HEK293 (cell line): ENCODE results near the gene S100B.
A peak's percentile ranks its signal among the peaks of the same experiment; 100 is the strongest.

Experiments
- CTCF ChIA-PET: fragments of 350-600 bp; formaldehyde crosslinking; extraction: SDS; loops from one replicate; lab custom pipeline; 2021; ENCODE audit warnings: antibody characterized with exemption; lab: Yijun Ruan, JAX
- POLR2A ChIA-PET: fragments of 300-600 bp; formaldehyde crosslinking; extraction: SDS; loops from one replicate; lab custom pipeline; 2020; ENCODE audit warnings: antibody characterized with exemption, inconsistent platforms; lab: Yijun Ruan, JAX
- H3K27ac ChIP-seq: fragments of 200-500 bp; sonication (Bioruptor generic); 2 replicates; pipeline ENCODE4 v1.5.1; 2014; ENCODE audit warnings: low read depth, low read length, control low read depth, inconsistent platforms; ENCODE audit errors: extremely low read depth
- H3K36me3 ChIP-seq, 2 experiments: fragments of 200-500 bp in 1 of 2; sonication (Bioruptor generic) in 1 of 2; 1 replicate in 1 of 2; 2 replicates in 1 of 2; pipeline ENCODE4 v1.5.1; 2014 to 2017; ENCODE audit warnings: inconsistent platforms in 2 of 2, low read length in 2 of 2; ENCODE audit not compliant: control insufficient read depth in 2 of 2, insufficient read depth in 1 of 2
- H3K4me1 ChIP-seq: fragments of 200-500 bp; sonication (Bioruptor generic); 2 replicates; pipeline ENCODE4 v1.5.1; 2014; ENCODE audit warnings: mild to moderate bottlenecking, low read length, inconsistent platforms; ENCODE audit not compliant: control insufficient read depth, insufficient read depth
- H3K4me3 ChIP-seq: 2 replicates; pipeline ENCODE4 v1.5.1; 2011; ENCODE audit warnings: low read depth, mild to moderate bottlenecking, control low read depth, low read length, moderate library complexity
- H3K9me3 ChIP-seq: fragments of 200-500 bp; sonication (Bioruptor generic); 2 replicates; pipeline ENCODE4 v1.5.1; 2014; ENCODE audit warnings: low read depth, low read length, inconsistent platforms; ENCODE audit not compliant: control insufficient read depth, insufficient read depth
- GLIS1 ChIP-seq: fragments of 450-650 bp; formaldehyde crosslinking; IDR thresholded peaks from 2 replicates; pipeline ENCODE4 v1.5.1; 2016; ENCODE audit warnings: missing biosample characterization, missing genetic modification characterization
- KLF1 ChIP-seq: fragments of 450-650 bp; formaldehyde crosslinking; IDR thresholded peaks from 2 replicates; pipeline ENCODE4 v1.5.1; 2016; ENCODE audit warnings: missing biosample characterization, missing genetic modification characterization
- MYNN ChIP-seq: fragments of 450-650 bp; formaldehyde crosslinking; IDR thresholded peaks from 2 replicates; pipeline ENCODE4 v1.5.1; 2016; ENCODE audit warnings: missing biosample characterization, missing genetic modification characterization, borderline replicate concordance
- ZBTB20 ChIP-seq: fragments of 450-650 bp; formaldehyde crosslinking; IDR thresholded peaks from 2 replicates; pipeline ENCODE4 v1.5.1; 2016; ENCODE audit warnings: missing biosample characterization, missing genetic modification characterization
- ZBTB21 ChIP-seq: fragments of 450-650 bp; formaldehyde crosslinking; IDR thresholded peaks from 2 replicates; pipeline ENCODE4 v1.5.1; 2017; ENCODE audit warnings: missing biosample characterization, missing genetic modification characterization
- ZIC2 ChIP-seq: fragments of 450-650 bp; formaldehyde crosslinking; IDR thresholded peaks from 2 replicates; pipeline ENCODE4 v1.5.1; 2016; ENCODE audit warnings: missing biosample characterization, missing genetic modification characterization
- ZNF112 ChIP-seq: fragments of 450-650 bp; formaldehyde crosslinking; IDR thresholded peaks from 2 replicates; pipeline ENCODE4 v1.5.0; 2017; ENCODE audit warnings: missing biosample characterization, missing genetic modification characterization
- ZNF140 ChIP-seq: fragments of 450-650 bp; formaldehyde crosslinking; IDR thresholded peaks from 2 replicates; pipeline ENCODE4 v1.5.1; 2016; ENCODE audit warnings: missing biosample characterization, missing genetic modification characterization
- ZNF184 ChIP-seq: fragments of 450-650 bp; IDR thresholded peaks from 2 replicates; pipeline ENCODE4 v1.5.1; 2018; ENCODE audit warnings: missing biosample characterization, mild to moderate bottlenecking, missing genetic modification characterization
- ZNF23 ChIP-seq: fragments of 450-650 bp; formaldehyde crosslinking; IDR thresholded peaks from 2 replicates; pipeline ENCODE4 v1.5.1; 2016; ENCODE audit warnings: missing biosample characterization, missing genetic modification characterization, borderline replicate concordance
- ZNF302 ChIP-seq: fragments of 450-650 bp; formaldehyde crosslinking; IDR thresholded peaks from 2 replicates; pipeline ENCODE4 v1.5.1; 2016; ENCODE audit warnings: missing biosample characterization, missing genetic modification characterization, low read depth
- ZNF423 ChIP-seq: fragments of 450-650 bp; formaldehyde crosslinking; IDR thresholded peaks from 2 replicates; pipeline ENCODE4 v1.5.1; 2016; ENCODE audit warnings: missing biosample characterization, missing genetic modification characterization
- ZNF473 ChIP-seq: fragments of 450-650 bp; formaldehyde crosslinking; IDR thresholded peaks from 2 replicates; pipeline ENCODE4 v1.5.1; 2017; ENCODE audit warnings: missing biosample characterization, missing genetic modification characterization
- ZNF514 ChIP-seq: fragments of 450-650 bp; formaldehyde crosslinking; IDR thresholded peaks from 2 replicates; pipeline ENCODE4 v1.5.1; 2016; ENCODE audit warnings: missing biosample characterization, missing genetic modification characterization
- ZNF555 ChIP-seq: fragments of 450-650 bp; formaldehyde crosslinking; conservative IDR thresholded peaks from 2 replicates; pipeline ENCODE4 v1.5.1; 2017; ENCODE audit warnings: missing biosample characterization, mild to moderate bottlenecking, missing genetic modification characterization, inconsistent platforms
- ZNF571 ChIP-seq: fragments of 450-650 bp; formaldehyde crosslinking; IDR thresholded peaks from 2 replicates; pipeline ENCODE4 v1.5.0; 2017; ENCODE audit warnings: missing biosample characterization, missing genetic modification characterization
- ZNF596 ChIP-seq: fragments of 450-650 bp; IDR thresholded peaks from 2 replicates; pipeline ENCODE4 v1.5.0; 2018; ENCODE audit warnings: missing biosample characterization, mild to moderate bottlenecking, missing genetic modification characterization, moderate library complexity
- ZNF600 ChIP-seq: fragments of 450-650 bp; formaldehyde crosslinking; IDR thresholded peaks from 2 replicates; pipeline ENCODE4 v1.5.1; 2016; ENCODE audit warnings: missing biosample characterization, missing genetic modification characterization
- ZNF658 ChIP-seq: fragments of 450-650 bp; formaldehyde crosslinking; IDR thresholded peaks from 2 replicates; pipeline ENCODE4; 2016; ENCODE audit warnings: missing biosample characterization, missing genetic modification characterization
- ZNF76 ChIP-seq: fragments of 450-650 bp; formaldehyde crosslinking; IDR thresholded peaks from 2 replicates; pipeline ENCODE4; 2016; ENCODE audit warnings: low read depth, missing biosample characterization, missing genetic modification characterization, borderline replicate concordance
- ZNF776 ChIP-seq: fragments of 450-650 bp; formaldehyde crosslinking; IDR thresholded peaks from 2 replicates; pipeline ENCODE4 v1.5.0; 2017; ENCODE audit warnings: missing biosample characterization, missing genetic modification characterization, borderline replicate concordance
- ZNF777 ChIP-seq: fragments of 450-650 bp; formaldehyde crosslinking; IDR thresholded peaks from 2 replicates; pipeline ENCODE4 v1.5.1; 2017; ENCODE audit warnings: missing biosample characterization, missing genetic modification characterization, borderline replicate concordance
- ZSCAN23 ChIP-seq: fragments of 450-650 bp; formaldehyde crosslinking; IDR thresholded peaks from 2 replicates; pipeline ENCODE4 v1.5.1; 2016; ENCODE audit warnings: missing biosample characterization, missing genetic modification characterization

Gene S100B

DNA sequence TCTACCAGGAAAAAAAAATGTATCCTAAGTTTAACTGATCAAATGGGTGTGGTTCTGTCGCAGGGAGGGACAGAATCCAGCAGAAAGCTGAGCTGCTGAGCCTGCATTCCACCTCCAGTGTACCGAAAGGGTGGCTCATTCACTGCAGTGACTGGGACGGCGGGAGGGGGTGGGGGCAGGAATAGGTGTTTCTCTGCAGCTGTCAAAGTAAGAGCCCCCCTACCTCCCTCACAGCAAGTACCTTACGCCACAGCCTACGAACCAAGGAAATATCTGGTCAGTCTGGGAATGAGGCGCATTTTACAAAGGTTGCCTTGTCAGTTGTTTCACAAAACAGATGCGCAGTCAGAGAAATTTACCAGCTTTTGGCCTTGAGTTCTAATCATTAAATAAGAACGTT lies 1.7 kb downstream of the S100B start:
- no peaks in the 10 kb centered on the region; the same call in 1 of the 2 replicates for H3K4me1 ChIP-seq
- H3K9me3 ChIP-seq = no peaks in the 10 kb centered on the region
- ChIA-PET POLR2A (no interaction called here), CTCF (no interaction called here)
- no peak overlapping the region for H3K4me3 ChIP-seq
- no peak for TF ChIP-seq ZNF777 (tag by site-specific recombination)
- TF ChIP-seq ZBTB21 (tag by site-specific recombination) = no peak
- peak; percentile 87 for TF ChIP-seq MYNN
- no peak for TF ChIP-seq ZNF658
- no peak for TF ChIP-seq GLIS1 (tag by site-specific recombination)
- TF ChIP-seq KLF1 (tag by site-specific recombination) = 0 out of 2 replicates have a peak, but pooled peaks have one; percentile 14
- TF ChIP-seq ZNF184 = no peak
- no peak for TF ChIP-seq ZNF555 (tag by site-specific recombination)
- H3K27ac ChIP-seq = no peak overlapping the region
- no peaks in the 10 kb centered on the region for H3K36me3 ChIP-seq

GRCh38 chr21:46600978-46601377 lies 3.9 kb downstream of the S100B start:
- Histone ChIP-seq H3K36me3 (no peaks in the 10 kb centered on the region), H3K4me3 (no peak overlapping the region), H3K27ac (no peak overlapping the region), H3K4me1 (no peaks in the 10 kb centered on the region; the same call in 1 of the 2 replicates), H3K9me3 (no peaks in the 10 kb centered on the region)
- ChIA-PET CTCF (no interaction called here), POLR2A (interaction anchor here (1.9 kb wide), 1 partner anchor 35 kb away, joined by 4 read pairs; no protein-coding TSS in a partner anchor)
- TF ChIP-seq ZNF423 (tag by site-specific recombination) (no peak), ZSCAN23 (tag by site-specific recombination) (no peak), ZNF514 (tag by site-specific recombination) (no peak), ZNF76 (tag by site-specific recombination) (no peak)
- TF ChIP-seq, all 188 proteins: peak for 0

DNA sequence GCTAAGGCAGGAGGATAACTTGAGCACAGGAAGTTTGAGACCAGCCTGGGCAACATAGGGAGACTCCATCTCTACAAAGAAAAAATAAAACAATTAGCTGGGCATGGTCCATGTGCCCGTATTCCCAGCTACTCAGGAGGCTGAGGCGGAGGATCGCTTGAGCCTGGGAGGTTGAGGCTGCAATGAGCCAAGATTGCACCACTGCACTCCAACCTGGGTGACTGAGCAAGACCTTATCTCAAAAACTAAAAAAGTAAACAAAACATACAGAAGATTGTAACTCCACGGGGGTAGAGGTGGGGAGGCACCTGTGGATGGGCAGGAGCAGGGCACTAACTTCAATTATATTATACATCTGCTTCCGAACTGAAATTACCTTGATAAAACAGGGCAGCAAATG lies 4.6 kb downstream of the S100B start:
- no peaks in the 10 kb centered on the region for H3K36me3 ChIP-seq
- TF ChIP-seq ZNF112 (tag by site-specific recombination) (no peak), ZNF776 (tag by site-specific recombination) (no peak), ZNF140 (no peak), ZNF571 (tag by site-specific recombination) (no peak), ZIC2 (tag by site-specific recombination) (no peak), ZNF302 (no peak), ZNF777 (tag by site-specific recombination) (no peak), ZNF600 (no peak), KLF1 (tag by site-specific recombination) (no peak), ZNF596 (tag by site-specific recombination) (no peak), ZNF473 (tag by site-specific recombination) (no peak), ZBTB20 (tag by site-specific recombination) (no peak), ZNF23 (tag by site-specific recombination) (no peak)
- no peak overlapping the region for H3K27ac ChIP-seq
- no peak overlapping the region for H3K4me3 ChIP-seq
- H3K9me3 ChIP-seq = no peaks in the 10 kb centered on the region
- POLR2A ChIA-PET = no interaction called here
- CTCF ChIA-PET = no interaction called here
- no peaks in the 10 kb centered on the region; the same call in 1 of the 2 replicates for H3K4me1 ChIP-seq
